ENCODE results near the gene TOLLIP.
"Not testable (repeated sequence)": the region's sequence is repeated elsewhere in the genome, so short reads cannot be mapped to it uniquely, and the experiment has no call there.

Gene TOLLIP

DNA sequence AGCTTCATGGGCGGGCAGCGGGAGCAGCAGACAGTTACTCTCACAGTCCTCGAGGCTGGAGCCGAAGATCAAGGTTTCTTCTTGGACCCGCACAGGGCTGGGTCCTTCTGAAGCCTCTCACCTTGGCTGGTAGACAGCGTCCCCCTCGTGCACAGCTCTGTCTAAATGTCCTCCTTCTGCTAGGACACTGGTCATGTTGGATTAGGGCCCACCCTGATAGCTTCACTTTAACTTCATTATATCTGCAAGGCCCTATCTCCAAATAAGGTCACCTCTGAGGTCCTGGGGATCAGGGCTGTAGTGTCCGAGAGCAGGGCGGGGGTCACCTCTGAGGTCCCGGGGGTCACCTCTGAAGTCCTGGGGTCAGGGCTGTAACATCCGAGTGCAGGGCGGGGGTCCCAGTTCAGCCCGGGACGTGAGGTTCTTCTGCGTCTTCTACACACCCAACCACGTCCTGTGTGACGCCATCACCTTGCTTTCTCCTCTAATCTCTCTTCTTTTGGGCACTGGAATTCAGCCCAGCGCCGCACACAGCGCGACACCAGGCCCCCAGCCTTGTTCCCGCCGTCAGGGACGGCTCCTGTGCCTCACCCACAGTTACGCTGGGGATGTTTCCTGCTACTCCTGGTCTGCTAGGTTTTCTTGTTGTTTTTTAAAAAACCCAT lies 34.1 kb upstream of the TOLLIP start:
- DNase-seq (ENCODE audit: low spot score): no peak

DNA sequence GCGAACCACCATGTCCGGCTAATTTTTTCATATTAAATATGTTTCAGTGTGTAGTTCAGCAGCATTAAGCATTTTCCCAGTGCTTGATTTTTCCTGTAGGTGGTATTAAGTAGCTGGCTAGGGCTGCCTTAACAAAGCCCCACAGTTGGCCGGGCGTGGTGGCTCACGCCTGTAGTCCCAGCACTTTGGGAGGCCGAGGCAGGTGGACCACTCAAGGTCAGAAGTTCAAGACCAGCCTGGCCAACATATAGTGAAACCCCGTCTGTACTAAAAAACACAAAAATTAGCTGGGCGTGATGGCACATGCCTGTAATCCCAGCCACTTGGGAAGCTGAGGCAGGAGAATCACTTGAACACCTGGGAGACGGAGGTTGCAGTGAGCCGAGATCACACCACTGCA lies 33.5 kb upstream of the TOLLIP start:
- DNase-seq (ENCODE audit: low spot score): no peak

DNA sequence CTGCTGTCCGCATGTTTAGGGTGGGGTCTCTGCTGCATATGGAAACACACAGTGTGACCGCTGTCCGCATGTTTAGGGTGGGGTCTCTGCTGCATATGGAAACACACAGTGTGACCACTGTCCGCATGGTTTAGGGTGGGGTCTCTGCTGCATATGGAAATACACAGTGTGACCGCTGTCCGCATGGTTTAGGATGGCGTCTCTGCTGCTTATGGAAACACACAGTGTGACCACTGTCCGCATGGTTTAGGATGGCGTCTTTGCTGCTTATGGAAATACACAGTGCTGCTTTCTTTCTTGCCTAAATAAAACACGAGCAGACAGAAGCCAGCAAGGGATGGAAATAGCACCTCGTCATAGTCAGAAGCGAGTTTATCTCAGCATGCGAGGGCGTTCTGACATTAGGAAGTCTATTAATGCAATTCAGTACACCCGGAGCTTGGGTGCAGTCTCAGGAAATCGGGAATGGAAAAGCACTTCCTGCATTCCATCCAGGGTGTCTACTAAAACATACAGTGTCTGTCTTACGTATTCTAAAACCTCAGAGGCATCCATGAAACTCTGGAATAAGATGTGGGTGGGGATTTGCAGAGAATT lies 32.6 kb upstream of the TOLLIP start:
- DNase-seq (ENCODE audit: low spot score): no peak

DNA sequence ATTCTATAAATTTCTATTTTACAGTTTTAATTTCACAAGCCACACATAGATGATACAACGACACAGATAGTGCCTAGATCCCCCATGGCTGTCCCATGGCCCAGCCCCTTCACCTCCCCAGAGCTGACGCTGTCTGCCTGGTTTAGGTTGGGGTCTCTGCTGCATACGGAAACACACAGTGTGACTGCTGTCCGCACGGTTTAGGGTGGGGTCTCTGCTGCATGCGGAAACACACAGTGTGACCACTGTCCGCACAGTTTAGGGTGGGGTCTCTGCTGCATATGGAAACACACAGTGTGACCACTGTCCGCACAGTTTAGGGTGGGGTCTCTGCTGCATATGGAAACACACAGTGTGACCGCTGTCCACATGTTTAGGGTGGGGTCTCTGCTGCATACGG lies 31.8 kb upstream of the TOLLIP start:
- not testable (repeated sequence) for DNase-seq (ENCODE audit: low spot score)

DNA sequence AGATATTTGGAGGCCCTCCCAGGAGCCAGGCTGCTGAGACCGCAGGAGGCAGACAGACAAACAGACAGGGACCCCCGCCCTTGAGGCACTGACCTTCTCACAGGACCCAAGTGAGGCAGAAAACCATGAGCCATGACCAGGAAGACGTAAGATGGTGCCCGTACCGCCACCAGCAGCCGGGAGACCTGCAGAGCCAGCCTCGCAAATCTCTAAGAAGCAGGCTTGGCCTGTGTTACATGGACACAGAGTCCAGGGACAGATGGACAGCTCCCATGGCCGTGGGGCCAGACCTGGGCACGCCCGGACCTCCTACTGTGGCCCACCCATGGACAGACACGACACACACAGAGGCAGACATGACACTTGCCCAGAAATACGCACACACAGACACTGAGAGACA lies 30.7 kb upstream of the TOLLIP start:
- DNase-seq (ENCODE audit: low spot score): no peak

DNA sequence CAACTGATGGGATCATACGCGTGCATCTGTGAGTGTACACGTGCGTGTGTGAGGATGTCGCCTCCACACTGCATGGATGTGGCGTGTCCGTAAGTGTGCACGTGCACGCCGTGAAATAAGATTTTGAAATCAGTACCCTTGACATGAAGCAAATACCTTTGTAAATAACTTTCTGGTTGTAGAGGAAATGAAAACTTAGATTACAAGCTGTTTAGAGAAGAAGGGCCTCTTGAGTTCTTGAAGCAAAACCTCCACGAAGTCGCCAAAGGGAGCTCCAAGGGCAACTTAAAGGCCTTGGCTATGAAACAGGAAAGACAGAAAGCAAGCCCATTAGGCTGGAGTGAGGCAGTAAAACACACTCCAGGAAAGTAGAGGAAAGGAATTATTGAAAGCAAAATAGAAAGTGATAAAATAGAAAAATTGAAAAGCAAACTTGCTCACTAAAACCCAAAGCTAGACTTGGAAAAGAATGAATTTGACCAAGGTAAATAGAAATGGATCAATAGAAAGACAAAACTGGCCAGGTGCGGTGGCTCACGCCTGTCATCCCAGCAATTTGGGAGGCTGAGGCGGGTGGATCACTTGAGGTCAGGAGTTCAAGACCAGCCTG lies 29.7 kb upstream of the TOLLIP start:
- no peak for DNase-seq (ENCODE audit: low spot score)

DNA sequence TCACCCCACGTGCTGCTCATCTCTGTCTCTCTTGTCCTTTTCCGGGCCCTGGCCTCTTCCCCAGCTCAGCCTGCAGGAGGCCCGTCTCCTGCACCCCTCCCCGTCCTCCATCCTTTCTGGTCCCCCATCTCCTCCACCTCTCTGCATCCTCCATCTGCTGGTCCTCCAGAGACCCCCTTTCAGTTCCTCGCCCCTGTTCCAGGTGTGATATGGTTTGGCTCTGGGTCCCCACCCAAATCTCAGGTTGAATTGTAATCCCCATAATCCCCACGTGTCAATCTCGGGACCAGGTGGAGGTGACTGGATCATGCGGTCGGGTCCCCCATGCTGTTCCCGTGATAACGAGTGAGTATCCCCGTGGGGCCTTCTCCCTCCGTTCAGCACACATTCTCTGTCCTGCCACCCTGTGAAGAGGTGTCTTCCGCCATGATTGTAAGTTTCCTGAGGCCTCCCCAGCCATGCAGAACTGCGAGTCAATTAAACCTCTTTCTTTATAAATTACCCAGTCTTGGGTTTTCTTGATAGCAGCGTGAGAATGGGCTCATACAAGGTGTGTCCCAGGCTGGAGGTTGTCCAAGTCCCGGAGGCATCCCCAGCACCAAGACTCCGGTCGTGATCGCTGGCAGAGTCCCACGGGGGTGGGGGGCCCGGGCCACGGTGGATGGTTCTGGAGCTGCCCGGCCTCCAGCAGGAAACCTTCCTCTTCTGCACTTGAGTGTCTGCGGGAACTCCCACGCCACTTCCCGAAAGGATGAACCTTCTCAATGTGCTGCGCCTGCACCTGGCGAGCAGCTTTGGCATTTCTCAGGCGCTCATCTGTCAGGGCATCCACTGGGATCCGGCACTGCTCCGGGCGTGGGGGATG lies 29.0 kb upstream of the TOLLIP start:
- no peak for DNase-seq (ENCODE audit: low spot score)

DNA sequence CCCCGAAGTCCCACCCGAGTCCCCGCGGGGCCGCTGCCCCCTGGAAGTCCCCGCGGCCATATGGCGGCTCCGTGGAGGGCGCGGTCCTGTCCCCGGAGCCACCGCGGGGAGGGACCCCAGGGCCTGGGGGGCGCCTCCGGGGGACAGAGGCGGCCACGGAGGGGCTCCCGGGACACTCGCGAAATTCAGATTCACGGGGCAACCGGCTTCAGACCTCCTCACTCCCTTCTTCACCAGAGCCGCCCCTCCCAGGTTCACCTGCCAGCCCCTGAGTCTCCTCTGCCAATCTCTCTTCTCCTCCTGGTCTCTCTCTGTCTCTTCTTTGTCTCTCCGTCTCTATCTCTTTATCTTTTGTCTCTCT lies 28.2 kb upstream of the TOLLIP start:
- DNase-seq (ENCODE audit: low spot score): no peak

DNA sequence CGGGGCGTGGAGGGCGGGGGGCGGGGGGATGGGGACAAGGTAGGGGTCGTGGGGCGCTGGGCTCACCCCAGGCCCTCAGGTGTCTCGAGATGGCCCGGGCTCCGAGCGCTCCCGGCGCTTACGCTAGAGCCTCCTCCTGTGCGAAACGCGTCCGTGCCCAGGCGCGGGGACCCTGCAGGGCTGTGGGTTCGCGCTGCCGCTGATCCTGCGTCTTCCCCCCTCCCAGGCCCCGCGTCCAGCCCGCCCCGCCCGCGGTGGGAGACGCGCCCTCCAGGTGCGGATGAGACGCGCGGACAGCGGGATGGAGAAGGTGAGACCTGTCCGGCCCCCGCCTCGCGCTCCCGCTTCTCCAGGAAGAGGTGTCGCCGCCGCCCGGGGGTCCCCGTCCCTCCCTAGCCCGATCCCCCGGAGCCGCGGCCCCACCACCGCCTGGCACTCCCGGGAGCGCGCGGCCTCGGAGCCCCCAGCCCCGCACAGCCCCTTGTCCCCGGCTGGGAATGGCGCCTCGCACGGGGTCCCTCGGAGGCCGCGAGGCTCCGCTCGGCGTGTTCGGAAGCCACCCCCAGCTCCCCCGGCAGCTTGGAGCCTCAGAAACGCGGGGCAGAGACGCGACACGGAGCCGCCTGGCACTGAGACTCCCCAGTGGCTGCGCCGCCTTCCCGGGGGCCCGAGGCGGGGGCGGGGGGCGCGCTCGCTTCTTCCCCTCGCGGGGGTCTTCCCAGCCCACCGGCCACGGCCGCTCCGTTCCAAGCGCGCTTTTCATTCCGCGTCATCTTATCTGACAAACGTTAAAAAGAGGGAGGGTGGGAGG lies 27.6 kb upstream of the TOLLIP start:
- peak; percentile 35 for DNase-seq (ENCODE audit: low spot score)

DNA sequence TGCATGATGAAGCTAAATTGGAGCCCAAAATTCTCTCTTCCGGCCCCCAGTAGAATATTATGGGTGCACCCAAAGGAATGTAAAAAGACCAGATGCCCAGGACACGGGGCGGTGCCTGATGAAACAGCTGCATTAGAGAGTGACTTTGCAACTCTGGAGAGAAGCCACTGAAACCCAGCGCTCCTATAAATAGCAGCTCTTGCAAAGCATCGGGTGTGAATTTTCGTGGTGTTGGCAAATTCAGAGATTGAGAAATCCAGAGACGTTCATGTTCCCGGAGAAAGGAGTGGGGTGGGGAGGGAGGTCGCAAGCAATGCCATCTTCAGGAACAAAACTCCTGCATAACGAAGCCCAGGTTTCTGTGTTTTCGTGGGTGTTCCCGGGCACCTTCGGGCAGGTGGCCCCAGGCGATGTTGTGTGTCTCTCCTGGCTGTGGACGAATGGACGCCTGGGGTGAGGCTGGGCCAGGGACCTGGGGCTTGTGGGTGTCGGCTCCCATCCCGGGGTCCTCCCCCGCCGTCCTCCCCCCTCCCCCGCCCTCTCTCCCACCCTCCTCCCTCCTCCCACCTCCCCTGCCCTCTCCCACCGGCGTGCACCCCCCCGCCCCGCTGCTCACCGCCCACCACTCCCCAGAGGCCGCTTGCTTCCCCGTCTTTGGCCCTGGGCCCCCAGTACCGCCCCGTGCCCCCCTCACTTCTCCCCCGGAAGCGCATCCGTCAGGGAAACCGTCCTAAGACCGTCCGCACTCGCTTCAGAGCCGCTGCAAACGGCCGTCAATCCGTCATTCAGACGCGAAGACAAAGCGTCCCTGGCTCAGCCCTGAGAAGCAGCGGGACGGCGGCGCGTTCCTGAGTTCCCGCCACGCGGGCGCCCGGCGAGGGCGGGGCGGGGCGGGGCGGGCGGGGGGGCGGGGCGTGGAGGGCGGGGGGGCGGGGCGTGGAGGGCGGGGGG lies 26.7 kb upstream of the TOLLIP start:
- DNase-seq (ENCODE audit: low spot score): peak; percentile 44

DNA sequence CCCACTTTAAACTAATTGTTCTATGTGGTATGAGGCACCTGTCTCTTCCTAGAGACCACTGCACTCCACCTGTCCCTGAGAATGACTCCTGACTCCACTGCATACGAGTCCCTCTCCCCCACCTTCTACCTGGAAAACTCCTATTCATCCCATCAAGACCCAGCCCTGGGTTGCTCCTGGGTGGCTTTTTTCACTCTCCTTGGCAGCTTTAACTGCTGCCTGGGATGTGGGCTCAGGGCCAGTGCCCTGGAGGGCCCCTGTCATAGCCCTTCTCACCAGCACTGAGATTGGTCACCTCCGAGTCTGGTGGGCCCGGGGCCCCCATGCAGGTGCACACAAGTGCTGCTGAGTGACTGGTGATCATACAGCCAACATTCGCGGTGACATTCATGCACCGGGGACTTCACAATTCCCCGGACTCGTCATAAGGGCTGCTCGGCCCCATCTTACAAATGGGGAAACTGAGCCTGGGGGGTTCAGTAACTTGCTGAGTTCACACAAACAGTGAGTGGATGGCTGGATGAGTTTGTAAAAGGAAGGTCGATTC lies 25.9 kb upstream of the TOLLIP start:
- DNase-seq (ENCODE audit: low spot score): no peak

DNA sequence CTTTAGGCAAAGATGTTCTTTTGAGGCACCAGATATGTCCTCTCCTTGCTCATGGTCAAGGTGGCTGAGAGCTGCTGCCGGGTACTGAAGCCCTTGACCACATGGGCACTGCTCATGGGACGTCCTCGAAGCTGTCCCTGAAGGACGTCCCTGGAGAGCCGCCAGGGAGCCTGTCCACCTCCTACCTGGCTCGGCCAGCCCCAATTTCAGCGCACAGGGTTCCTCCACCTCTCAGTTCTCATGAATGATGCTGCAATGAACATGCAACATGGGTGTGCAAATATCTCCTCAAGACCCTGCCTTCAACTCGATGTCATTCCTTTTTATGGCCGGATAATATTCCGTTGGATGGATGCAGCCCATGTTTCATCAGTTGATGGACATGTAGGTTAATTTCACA lies 24.4 kb upstream of the TOLLIP start:
- DNase-seq (ENCODE audit: low spot score): no peak

DNA sequence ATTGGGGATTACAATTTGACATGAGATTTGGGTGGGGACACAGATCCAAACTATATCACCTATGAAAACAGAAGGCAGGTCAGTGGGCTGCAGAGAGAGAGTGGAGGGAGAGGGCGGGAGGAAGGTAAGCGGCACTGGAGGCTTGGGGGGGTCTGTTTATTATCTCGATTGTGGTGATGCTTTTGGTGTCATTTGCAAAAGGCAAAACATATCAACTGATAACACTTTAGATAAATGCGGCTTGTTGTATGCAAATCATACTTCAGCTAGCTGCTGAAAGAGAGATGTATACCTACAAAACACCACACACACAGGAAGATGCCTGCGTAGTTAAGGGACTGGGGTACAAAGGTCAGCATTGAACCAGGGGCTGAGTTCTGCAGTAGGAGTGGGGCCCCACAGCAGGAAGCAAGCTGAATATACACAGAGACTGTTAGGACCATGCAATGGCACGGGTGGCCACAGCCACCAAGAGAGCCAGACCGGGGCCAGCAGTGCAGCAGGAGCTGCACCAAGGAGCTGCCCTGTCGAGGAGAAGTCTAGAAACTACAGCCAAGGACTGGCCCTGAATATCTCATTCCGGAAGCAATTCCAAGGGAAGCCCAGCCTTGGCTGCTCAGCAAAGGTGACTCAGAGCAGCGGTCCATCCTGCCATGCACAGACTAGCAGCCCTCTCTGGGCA lies 23.8 kb upstream of the TOLLIP start:
- no peak for DNase-seq (ENCODE audit: low spot score)

DNA sequence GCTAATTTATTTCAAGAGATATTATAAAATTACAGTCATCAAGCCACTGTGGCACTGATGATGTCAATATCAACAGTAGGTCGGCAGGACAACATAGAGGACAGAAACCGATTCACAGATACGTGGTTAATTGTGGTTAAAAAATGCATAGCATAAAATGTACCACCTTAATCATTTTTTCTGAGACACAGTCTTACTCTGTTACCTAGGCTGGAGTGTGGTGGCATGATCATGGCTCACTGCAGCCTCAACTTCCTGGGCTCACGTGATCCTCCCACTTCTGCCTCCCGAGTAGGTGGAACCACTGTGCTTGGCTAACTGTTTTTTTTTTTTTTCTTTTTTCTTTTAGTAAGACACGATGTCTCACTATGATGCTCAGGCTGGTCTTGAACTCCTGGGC lies 21.0 kb upstream of the TOLLIP start:
- DNase-seq (ENCODE audit: low spot score): no peak

DNA sequence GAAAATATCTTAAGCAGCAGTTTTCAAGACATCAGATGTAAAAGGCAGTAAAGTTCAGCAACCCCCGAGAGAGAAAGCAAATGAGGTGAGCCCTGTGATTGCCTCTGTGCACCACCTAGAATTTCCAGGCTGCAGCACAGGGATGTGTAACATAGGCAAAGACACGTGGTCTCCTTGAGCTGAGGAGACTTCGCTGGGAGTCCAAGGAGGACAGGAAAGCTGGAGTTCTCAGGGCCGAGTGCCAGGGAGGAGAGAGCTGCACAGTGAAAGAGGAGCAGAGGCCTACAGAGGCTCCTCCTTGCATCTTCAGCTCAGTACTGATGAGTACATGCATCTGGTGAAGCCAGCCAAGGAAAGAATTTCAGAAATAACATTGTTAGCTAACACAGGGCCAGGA lies 17.6 kb upstream of the TOLLIP start:
- DNase-seq (ENCODE audit: low spot score): no peak

DNA sequence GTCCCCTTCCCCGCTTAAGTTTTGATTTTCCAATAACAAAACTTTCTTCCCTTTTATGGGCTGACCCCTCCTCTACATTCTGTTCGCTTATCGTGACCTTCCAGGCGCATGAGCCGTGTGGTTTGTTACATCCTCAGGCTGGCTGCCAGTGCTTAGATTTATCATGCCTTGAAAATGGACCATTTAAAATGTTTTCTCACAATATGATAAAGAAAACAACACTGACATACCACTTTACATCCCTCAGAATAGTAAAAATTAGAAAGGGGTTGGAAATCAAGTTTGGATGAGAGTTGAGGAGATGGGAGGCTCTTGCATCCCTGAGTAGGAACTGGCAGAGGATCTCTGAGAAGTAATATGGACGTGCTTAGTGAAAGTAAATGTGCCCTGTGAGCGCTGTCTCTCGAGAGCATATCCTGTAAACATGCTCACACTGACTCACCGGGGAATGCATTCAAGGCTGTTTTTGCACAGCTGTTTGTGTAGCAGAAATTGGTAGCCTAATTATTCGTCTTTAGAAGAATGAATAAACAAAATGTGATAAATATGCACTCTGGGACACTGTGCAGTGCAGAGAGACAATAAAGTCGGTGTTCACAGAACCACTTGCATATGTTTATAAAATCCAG lies 17.1 kb upstream of the TOLLIP start:
- no peak for DNase-seq (ENCODE audit: low spot score)

DNA sequence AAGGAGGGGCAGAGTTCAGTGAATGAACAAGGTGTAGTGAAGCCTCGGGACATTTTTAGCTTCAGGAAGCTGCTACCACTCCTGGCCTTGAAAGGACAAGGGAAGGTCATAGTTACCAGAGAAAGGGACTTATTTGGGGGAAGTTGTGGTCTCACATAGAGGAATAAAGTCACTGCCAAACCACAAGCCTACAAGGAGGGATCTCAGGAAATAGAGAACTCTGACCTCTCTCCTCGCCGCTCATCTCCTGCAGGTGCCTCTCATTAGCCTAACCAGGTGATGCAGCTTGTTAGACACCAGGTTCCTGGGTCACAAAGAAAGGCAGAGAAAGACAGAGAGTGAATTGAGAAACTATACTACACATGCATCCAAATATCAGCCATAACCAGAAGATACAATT lies 14.3 kb upstream of the TOLLIP start:
- no peak for DNase-seq (ENCODE audit: low spot score)

DNA sequence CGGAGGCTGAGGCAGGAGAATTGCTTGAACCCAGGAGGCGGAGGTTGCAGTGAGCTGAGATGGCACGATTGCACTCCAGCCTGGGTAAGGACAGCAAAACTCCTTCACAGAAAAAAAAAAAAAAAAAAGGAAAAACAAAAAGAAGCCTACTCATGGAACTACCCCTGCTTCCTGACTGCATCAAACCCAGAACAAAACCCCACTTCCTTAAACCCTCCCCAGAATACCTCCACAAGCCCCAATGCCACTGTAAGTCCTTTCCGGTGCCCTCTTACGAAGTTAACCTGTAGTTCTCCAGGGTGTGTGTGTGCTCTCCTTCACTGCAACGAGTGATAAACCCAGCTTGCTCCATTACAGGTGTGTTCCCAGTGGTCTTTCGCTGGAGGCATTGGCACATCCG lies 8.6 kb upstream of the TOLLIP start:
- no peak for DNase-seq (ENCODE audit: low spot score)

DNA sequence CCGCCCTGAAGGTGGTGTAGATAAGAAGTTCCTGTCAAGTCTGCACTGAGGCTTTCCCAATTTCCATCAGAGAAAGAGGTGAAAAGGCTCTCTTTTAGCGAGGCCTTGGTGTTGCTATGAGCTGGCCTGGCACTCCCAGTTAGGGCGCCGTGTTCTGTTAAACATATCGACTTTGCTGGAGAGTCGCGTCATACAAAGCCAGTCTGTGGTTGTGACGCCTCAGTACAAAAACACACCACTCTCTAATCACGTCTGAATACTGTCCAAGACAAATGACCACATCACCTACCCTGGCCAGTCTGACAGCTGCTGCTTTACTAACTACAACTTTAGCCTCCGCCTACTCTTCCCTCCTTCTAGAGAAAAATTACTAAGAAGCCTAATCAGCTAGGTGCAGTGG lies 8.0 kb upstream of the TOLLIP start:
- no peak for DNase-seq (ENCODE audit: low spot score)
